B cell (primary cell): Measurements from ENCODE around the gene IFT20. TPM values are rescaled to one million over a fixed set of nuclear protein-coding genes. Genes with fewer than 3 reads are reported as not detected.

Experiments
- ATAC-seq: fragments of 200-7000 bp; cut with Tn5 transposase; one replicate; pipeline ENCODE4 v1.10.0; 2021; ENCODE audit warnings: low read depth, mild to moderate bottlenecking, moderate number of reproducible peaks, moderate library complexity
- CTCF ChIA-PET: fragments of 350-600 bp; sonication (Branson Sonifier 250); formaldehyde crosslinking; loops from one replicate; lab custom pipeline; 2021; ENCODE audit warnings: antibody characterized with exemption, inconsistent platforms; lab: Charles Lee
- POLR2A ChIA-PET: fragments of 350-600 bp; sonication (Branson Sonifier 250); formaldehyde crosslinking; loops from one replicate; lab custom pipeline; 2021; ENCODE audit warnings: antibody characterized with exemption; lab: Charles Lee
- DNase-seq: peaks from one replicate; pipeline ENCODE4 v3.0.0; 2013
- H2AFZ ChIP-seq: 2 replicates; pipeline ENCODE4 v1.6.1; 2012; ENCODE audit warnings: mild to moderate bottlenecking, low read depth, low read length; ENCODE audit not compliant: insufficient read depth, poor library complexity, severe bottlenecking
- H3K27ac ChIP-seq, 2 donors: 1 replicate in 1 of 2; 2 replicates in 1 of 2; pipeline ENCODE4 v1.5.1; 2012 to 2013; ENCODE audit warnings: low read length in 2 of 2, mild to moderate bottlenecking in 2 of 2, moderate library complexity in 1 of 2
- H3K27me3 ChIP-seq, 4 experiments: fragments of 200-600 bp in 1 of 4; sonication (generic) in 1 of 4; replicated peaks in 1 of 4; 1 replicate in 2 of 4; 2 replicates in 2 of 4; pipeline versions ENCODE4 v1.6.1 to v1.7.0; 2013 to 2016; ENCODE audit warnings: low read length in 3 of 4, mild to moderate bottlenecking in 2 of 4, mixed read lengths in 1 of 4, moderate library complexity in 1 of 4; ENCODE audit not compliant: insufficient read depth in 4 of 4, control insufficient read depth in 3 of 4; ENCODE audit errors: control extremely low read depth in 1 of 4
- H3K36me3 ChIP-seq, 2 experiments: replicated peaks in 1 of 2; 1 replicate in 1 of 2; 2 replicates in 1 of 2; pipeline versions ENCODE4 v1.6.1 to v1.7.1; 2013; ENCODE audit warnings: low read length in 1 of 2; ENCODE audit not compliant: insufficient read depth in 2 of 2, control insufficient read depth in 1 of 2; ENCODE audit errors: control extremely low read depth in 1 of 2, extremely low read depth in 1 of 2
- H3K4me1 ChIP-seq, 2 donors: fragments of 200-600 bp in 1 of 2; sonication (generic) in 1 of 2; 1 replicate in 1 of 2; 2 replicates in 1 of 2; pipeline versions ENCODE4 v1.5.1 to v1.6.1; 2013 to 2017; ENCODE audit warnings: low read length in 2 of 2; ENCODE audit not compliant: control insufficient read depth in 2 of 2, insufficient read depth in 2 of 2
- H3K4me2 ChIP-seq: replicated peaks from 2 replicates; pipeline ENCODE3; 2012; ENCODE audit warnings: mild to moderate bottlenecking, low read depth, low read length; ENCODE audit not compliant: poor library complexity, severe bottlenecking
- H3K4me3 ChIP-seq, 5 experiments: fragments of 200-600 bp in 1 of 5; sonication (generic) in 1 of 5; 1 replicate in 3 of 5; 2 replicates in 2 of 5; pipeline versions ENCODE4 v1.5.1 to v1.7.0; 2011 to 2016; ENCODE audit warnings: low read length in 4 of 5, mild to moderate bottlenecking in 4 of 5, low read depth in 2 of 5, control low read depth in 1 of 5, moderate library complexity in 1 of 5; ENCODE audit not compliant: insufficient read depth in 1 of 5; ENCODE audit errors: control extremely low read depth in 1 of 5, extremely low read depth in 1 of 5
- H3K79me2 ChIP-seq: fragments of 200-600 bp; sonication (generic); one replicate; pipeline ENCODE4 v1.6.0; 2016; ENCODE audit warnings: low read length; ENCODE audit not compliant: control insufficient read depth, insufficient read depth
- H3K9ac ChIP-seq: fragments of 200-600 bp; sonication (generic); 2 replicates; pipeline ENCODE4 v1.6.1; 2017; ENCODE audit warnings: mild to moderate bottlenecking, low read length, moderate library complexity
- H3K9me3 ChIP-seq, 3 donors: one replicate each; pipeline versions ENCODE4 v1.6.1 to v1.7.1; 2013; ENCODE audit warnings: low read length in 2 of 3; ENCODE audit not compliant: control insufficient read depth in 2 of 3, insufficient read depth in 1 of 3; ENCODE audit errors: control extremely low read depth in 1 of 3
- H4K20me1 ChIP-seq: 2 replicates; pipeline ENCODE4 v1.6.0; 2012; ENCODE audit warnings: mild to moderate bottlenecking, low read length; ENCODE audit not compliant: insufficient read depth, control insufficient read depth, poor library complexity, severe bottlenecking
- H3K27ac Mint-ChIP-seq: one replicate; pipeline ENCODE4 v1.8.0; 2021; ENCODE audit warnings: mixed read lengths
- H3K27me3 Mint-ChIP-seq: one replicate; pipeline ENCODE4 v1.8.0; 2021; ENCODE audit warnings: mixed read lengths
- H3K4me1 Mint-ChIP-seq: one replicate; pipeline ENCODE4 v1.8.0; 2021; ENCODE audit warnings: mixed read lengths
- H3K4me3 Mint-ChIP-seq: one replicate; pipeline ENCODE4 v1.8.0; 2021; ENCODE audit warnings: mixed read lengths
- H3K9me3 Mint-ChIP-seq: one replicate; pipeline ENCODE4 v1.8.0; 2022; ENCODE audit warnings: mixed read lengths; ENCODE audit not compliant: insufficient read depth
- EZH2 ChIP-seq: IDR thresholded peaks from 2 replicates; pipeline ENCODE4 v1.6.1; 2012; ENCODE audit warnings: borderline replicate concordance, low read depth, mild to moderate bottlenecking, moderate library complexity, low read length; ENCODE audit not compliant: insufficient read depth, poor library complexity, severe bottlenecking
- WGBS: methylation state at CpG from one replicate; pipeline ENCODE4 v1.1.5; 2013; ENCODE audit warnings: missing lambda C conversion rate; ENCODE audit not compliant: insufficient coverage; 5-methylcytosine and 5-hydroxymethylcytosine counted together
- intact Hi-C: fragments of 100-400 bp; cut with micrococcal nuclease; formaldehyde crosslinking; loops from one replicate; pipeline ENCODE4 v1.10.0; 2022
- polyA plus RNA-seq: library from polyadenylated mRNA; depleted of rRNA; stranded (reverse); fragments of >200 nt; gene quantifications from 2 replicates; pipeline ENCODE4 v1.2.3, GENCODE V29; 2012
- total RNA-seq, 2 donors: library from RNA; stranded (reverse); fragments of 120-200 nt in 1 of 2; gene quantifications; 1 replicate in 1 of 2; 2 replicates in 1 of 2; pipeline versions ENCODE4 v1.2.3 to v1.2.4, GENCODE V29; 2013 to 2022
- TF ChIP-seq, protein P1 (sequence below): fragments of 200-600 bp; IDR thresholded peaks from one replicate; pipeline ENCODE4 v1.8.0; 2022; ENCODE audit warnings: antibody characterized with exemption, mild to moderate bottlenecking

IFT20 gene
- total and polyA plus RNA-seq, 2 donors (not counting 1 experiment from before 2014, with no cell fraction given), result 35.9 to 52.6 TPM

DNA sequence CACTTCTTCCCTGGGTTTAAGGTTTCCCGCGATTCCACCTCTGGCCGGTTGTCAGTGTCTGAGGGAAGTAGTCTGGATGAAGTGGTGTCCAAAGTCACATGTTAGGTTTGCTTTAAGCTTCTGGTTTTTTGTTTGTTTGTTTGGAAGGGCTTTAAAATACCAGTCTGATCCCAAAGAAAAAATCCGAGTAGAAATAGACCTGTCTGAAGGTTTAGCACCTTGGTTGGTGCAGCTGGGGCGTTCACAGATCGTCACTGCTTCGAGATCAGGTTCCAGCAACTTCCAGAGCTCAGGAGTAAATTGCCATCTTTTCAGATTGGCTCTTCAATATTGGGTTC is 15.7 kb downstream of the IFT20 start:
- peaks cover 13 to 22% of the 10 kb centered on the region in 2 donors for H3K4me1 ChIP-seq
- H2AFZ ChIP-seq, result peak overlapping the region; percentile 83
- POLR2A ChIA-PET, result interaction anchor here (0.7 to 2.1 kb wide), 2 partner anchors 16 to 38 kb away, joined by 3 to 6 read pairs; partner anchors contain the start of genes IFT20, POLDIP2 and TNFAIP1

More for the DNA sequence above, 15.7 kb downstream of the IFT20 start:
- no peaks in the 10 kb centered on the region for H3K36me3 ChIP-seq
- no peaks in the 10 kb centered on the region for H3K27me3 ChIP-seq
- H3K4me2 ChIP-seq, result peak overlapping the region; percentile 88
- Mint-ChIP-seq H3K27me3 (no peaks in the 10 kb centered on the region), H3K4me3 (peak overlapping the region; percentile 88), H3K4me1 (peaks cover 24% of the 10 kb centered on the region), H3K27ac (peak overlapping the region; percentile 88), H3K9me3 (no peaks in the 10 kb centered on the region)
- peak overlapping the region in 1 of 2 donors; percentile 37 for H3K27ac ChIP-seq
- ATAC-seq, result no peak
- H4K20me1 ChIP-seq, result no peaks in the 10 kb centered on the region
- H3K4me3 ChIP-seq, result peak overlapping the region; percentile 44 to 83 (median 67)
- 10% methylated on average over 5 of the region's 7 CpGs for WGBS
- peak overlapping the region; percentile 78 for H3K9ac ChIP-seq
- TF ChIP-seq, protein P1, sequence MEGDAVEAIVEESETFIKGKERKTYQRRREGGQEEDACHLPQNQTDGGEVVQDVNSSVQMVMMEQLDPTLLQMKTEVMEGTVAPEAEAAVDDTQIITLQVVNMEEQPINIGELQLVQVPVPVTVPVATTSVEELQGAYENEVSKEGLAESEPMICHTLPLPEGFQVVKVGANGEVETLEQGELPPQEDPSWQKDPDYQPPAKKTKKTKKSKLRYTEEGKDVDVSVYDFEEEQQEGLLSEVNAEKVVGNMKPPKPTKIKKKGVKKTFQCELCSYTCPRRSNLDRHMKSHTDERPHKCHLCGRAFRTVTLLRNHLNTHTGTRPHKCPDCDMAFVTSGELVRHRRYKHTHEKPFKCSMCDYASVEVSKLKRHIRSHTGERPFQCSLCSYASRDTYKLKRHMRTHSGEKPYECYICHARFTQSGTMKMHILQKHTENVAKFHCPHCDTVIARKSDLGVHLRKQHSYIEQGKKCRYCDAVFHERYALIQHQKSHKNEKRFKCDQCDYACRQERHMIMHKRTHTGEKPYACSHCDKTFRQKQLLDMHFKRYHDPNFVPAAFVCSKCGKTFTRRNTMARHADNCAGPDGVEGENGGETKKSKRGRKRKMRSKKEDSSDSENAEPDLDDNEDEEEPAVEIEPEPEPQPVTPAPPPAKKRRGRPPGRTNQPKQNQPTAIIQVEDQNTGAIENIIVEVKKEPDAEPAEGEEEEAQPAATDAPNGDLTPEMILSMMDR, result no peak
- TF ChIP-seq EZH2, result no peak
- H3K79me2 ChIP-seq, result no peaks in the 10 kb centered on the region
- DNase-seq, result no peak
- no peaks in the 10 kb centered on the region for H3K9me3 ChIP-seq
- CTCF ChIA-PET, result interaction anchor here (0.7 to 2.1 kb wide), 3 partner anchors 16 to 97 kb away, joined by 3 to 10 read pairs (median 7); partner anchors contain the start of genes IFT20 and TNFAIP1
- intact Hi-C loops, result loop anchor here (1.0 to 5.0 kb wide), 5 partner anchors 16 to 279 kb away; partner anchors contain the start of genes IFT20, POLDIP2, SARM1 and TNFAIP1
